Measurements from ENCODE around the gene RNF41. TPM values are rescaled to one million over a fixed set of nuclear protein-coding genes. Genes with fewer than 3 reads are reported as not detected.

The RNF41 gene
- total RNA-seq, 1 donor, result 131 TPM

- peak; percentile 98 for DNase-seq (ENCODE audit: low read depth)
- TF ChIP-seq CTCF (IDR thresholded peaks at IDR 0.05; ENCODE audit: insufficient read depth, low read depth, low read length), result peak; percentile 83
- H3K4me3 ChIP-seq (ENCODE audit: low read depth, low read length), result peak within 1 kb of the TSS; percentile 70
Measured at GRCh38 chr12:56224102-56224701, 2.5 kb upstream of the RNF41 start, which contains the start of gene NABP2. Gene NABP2 (plus strand): TSS chr12:56224342. CDS start chr12:56224857, 515 bp downstream.

GRCh38 chr12:56223571-56224101, 1.9 kb upstream of the RNF41 start:
- peak overlapping the region; percentile 24 for H3K4me3 ChIP-seq (ENCODE audit: low read depth, low read length)
- DNase-seq (ENCODE audit: low read depth), result no peak
- TF ChIP-seq CTCF (IDR thresholded peaks at IDR 0.05; ENCODE audit: insufficient read depth, low read depth, low read length), result no peak

DNA sequence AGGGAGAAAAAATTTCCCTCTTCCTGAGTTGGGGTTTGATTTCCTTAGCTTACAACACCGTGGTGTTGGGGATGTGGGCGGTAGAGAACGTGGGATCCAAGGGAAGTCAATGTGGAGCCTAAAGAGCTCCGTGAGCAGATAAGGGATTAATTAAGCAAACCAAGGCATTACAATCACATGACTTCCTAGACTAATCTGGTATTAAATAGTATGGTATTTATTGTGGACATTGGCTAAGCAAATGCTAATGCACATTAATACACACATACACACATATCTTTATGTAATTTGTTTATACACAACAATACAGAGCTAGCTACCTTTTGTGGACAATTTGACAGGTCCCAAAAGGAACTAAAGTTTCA, 791 bp upstream of the RNF41 start:
- DNase-seq (ENCODE audit: low read depth), result no peak
- peak overlapping the region; percentile 88 for H3K4me3 ChIP-seq (ENCODE audit: low read depth, low read length)
- TF ChIP-seq CTCF (IDR thresholded peaks at IDR 0.05; ENCODE audit: insufficient read depth, low read depth, low read length), result no peak

- TF ChIP-seq CTCF (IDR thresholded peaks at IDR 0.05; ENCODE audit: insufficient read depth, low read depth, low read length), result no peak
- H3K4me3 ChIP-seq (ENCODE audit: low read depth, low read length), result peak overlapping the region; percentile 88
- peak; percentile 66 for DNase-seq (ENCODE audit: low read depth)
Measured at GRCh38 chr12:56221232-56221756, 428 bp downstream of the RNF41 start.

GRCh38 chr12:56220611-56221231, 1.0 kb downstream of the RNF41 start:
- peak overlapping the region; percentile 88 for H3K4me3 ChIP-seq (ENCODE audit: low read depth, low read length)
- DNase-seq (ENCODE audit: low read depth), result peak; percentile 65
- no peak for TF ChIP-seq CTCF (IDR thresholded peaks at IDR 0.05; ENCODE audit: insufficient read depth, low read depth, low read length)

DNA sequence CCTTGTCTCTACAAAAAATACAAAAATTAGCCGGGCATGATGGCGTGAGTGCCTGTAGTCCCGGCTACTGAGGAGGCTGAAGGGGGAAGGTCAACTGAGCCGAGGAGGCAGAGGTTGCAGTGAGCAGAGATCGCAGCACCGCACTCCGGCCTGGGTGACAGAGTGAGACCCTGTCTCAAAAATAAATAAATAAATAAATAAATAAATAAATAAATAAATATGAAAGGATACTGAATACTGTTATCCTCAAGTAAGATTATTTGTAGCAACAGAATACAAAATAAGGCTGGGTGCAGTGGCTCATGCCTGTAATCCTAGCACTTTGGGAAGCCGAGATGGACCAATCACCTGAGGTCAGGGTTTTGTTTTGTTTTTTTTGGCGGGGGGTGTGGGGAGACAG, 1.9 kb downstream of the RNF41 start:
- peak overlapping the region; percentile 88 for H3K4me3 ChIP-seq (ENCODE audit: low read depth, low read length)
- no peak for TF ChIP-seq CTCF (IDR thresholded peaks at IDR 0.05; ENCODE audit: insufficient read depth, low read depth, low read length)
- no peak for DNase-seq (ENCODE audit: low read depth)
